OCI-LY3 (cell line): Measurements from ENCODE around the gene KISS1.

Source experiments
- H2AFZ ChIP-seq: fragments of 200-600, 300-600 bp; shearing (Covaris generic); 2 replicates; pipeline ENCODE4 v1.6.0; 2014; ENCODE audit warnings: antibody characterized with exemption, low read depth, low read length
- H3K27ac ChIP-seq: fragments of 200-600, 300-600 bp; sonication (generic); 2 replicates; pipeline ENCODE4 v1.5.1; 2014; ENCODE audit warnings: mild to moderate bottlenecking, low read length, moderate library complexity, mixed read lengths
- H3K27me3 ChIP-seq: fragments of 200-600, 300-600 bp; sonication (generic); 2 replicates; pipeline ENCODE4 v1.6.1; 2014; ENCODE audit warnings: low read depth, low read length, mixed read lengths
- H3K36me3 ChIP-seq: fragments of 200-600, 300-600 bp; sonication (generic); replicated peaks from 2 replicates; pipeline ENCODE3; 2014; ENCODE audit warnings: low read depth, low read length, mixed read lengths
- H3K4me1 ChIP-seq: fragments of 300-600, 200-600 bp; sonication (generic); 2 replicates; pipeline ENCODE4 v1.6.1; 2014; ENCODE audit warnings: low read length, mixed read lengths
- H3K4me2 ChIP-seq: fragments of 200-600, 300-600 bp; sonication (generic); 2 replicates; pipeline ENCODE4 v1.6.1; 2014; ENCODE audit warnings: low read length, mixed read lengths
- H3K4me3 ChIP-seq: fragments of 300-600, 200-600 bp; sonication (generic); 2 replicates; pipeline ENCODE4 v1.5.1; 2014; ENCODE audit warnings: antibody characterized with exemption, mild to moderate bottlenecking, low read length, moderate library complexity
- H3K79me2 ChIP-seq: fragments of 300-600, 200-600 bp; shearing (Covaris generic); 2 replicates; pipeline ENCODE4 v1.6.1; 2014; ENCODE audit warnings: mild to moderate bottlenecking, low read length, mixed read lengths
- H3K9ac ChIP-seq: fragments of 300-600, 200-600 bp; shearing (Covaris generic); 2 replicates; pipeline ENCODE4 v1.6.0; 2014; ENCODE audit warnings: mild to moderate bottlenecking, low read length, moderate library complexity
- H3K9me3 ChIP-seq: fragments of 200-600, 300-600 bp; shearing (Covaris generic); 2 replicates; pipeline ENCODE4 v1.6.1; 2014; ENCODE audit warnings: low read length, mixed read lengths; ENCODE audit not compliant: insufficient read depth
- H4K20me1 ChIP-seq: fragments of 200-600, 300-600 bp; sonication (generic); 2 replicates; pipeline ENCODE4 v1.6.1; 2016; ENCODE audit warnings: low read length, mixed read lengths; ENCODE audit not compliant: insufficient read depth
- EZH2phosphoT487 ChIP-seq: fragments of 200-600 bp; shearing (Covaris generic); IDR thresholded peaks from 2 replicates; pipeline ENCODE4 v1.6.1; 2018; ENCODE audit warnings: antibody characterized with exemption, mixed run types, low read depth
- TF ChIP-seq, protein P1 (sequence below): fragments of 200-600, 300-600 bp; sonication (generic); IDR thresholded peaks from 2 replicates; pipeline ENCODE4 v1.5.1; 2014; ENCODE audit warnings: antibody characterized with exemption, low read length, low read depth

The KISS1 gene

GRCh38 chr1:204217648-204218000, 21.3 kb upstream of the KISS1 start:
- Histone ChIP-seq H3K4me3 (no peak overlapping the region), H3K27ac (no peak overlapping the region), H3K79me2 (no peaks in the 10 kb centered on the region), H3K4me1 (no peaks in the 10 kb centered on the region), H3K36me3 (no peaks in the 10 kb centered on the region), H3K4me2 (no peak overlapping the region), H2AFZ (no peak overlapping the region), H3K9me3 (no peaks in the 10 kb centered on the region), H4K20me1 (no peaks in the 10 kb centered on the region), H3K27me3 (peaks cover 30% of the 10 kb centered on the region), H3K9ac (no peak overlapping the region)
- TF ChIP-seq EZH2phosphoT487 = no peak
- TF ChIP-seq, protein P1, sequence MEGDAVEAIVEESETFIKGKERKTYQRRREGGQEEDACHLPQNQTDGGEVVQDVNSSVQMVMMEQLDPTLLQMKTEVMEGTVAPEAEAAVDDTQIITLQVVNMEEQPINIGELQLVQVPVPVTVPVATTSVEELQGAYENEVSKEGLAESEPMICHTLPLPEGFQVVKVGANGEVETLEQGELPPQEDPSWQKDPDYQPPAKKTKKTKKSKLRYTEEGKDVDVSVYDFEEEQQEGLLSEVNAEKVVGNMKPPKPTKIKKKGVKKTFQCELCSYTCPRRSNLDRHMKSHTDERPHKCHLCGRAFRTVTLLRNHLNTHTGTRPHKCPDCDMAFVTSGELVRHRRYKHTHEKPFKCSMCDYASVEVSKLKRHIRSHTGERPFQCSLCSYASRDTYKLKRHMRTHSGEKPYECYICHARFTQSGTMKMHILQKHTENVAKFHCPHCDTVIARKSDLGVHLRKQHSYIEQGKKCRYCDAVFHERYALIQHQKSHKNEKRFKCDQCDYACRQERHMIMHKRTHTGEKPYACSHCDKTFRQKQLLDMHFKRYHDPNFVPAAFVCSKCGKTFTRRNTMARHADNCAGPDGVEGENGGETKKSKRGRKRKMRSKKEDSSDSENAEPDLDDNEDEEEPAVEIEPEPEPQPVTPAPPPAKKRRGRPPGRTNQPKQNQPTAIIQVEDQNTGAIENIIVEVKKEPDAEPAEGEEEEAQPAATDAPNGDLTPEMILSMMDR = no peak

DNA sequence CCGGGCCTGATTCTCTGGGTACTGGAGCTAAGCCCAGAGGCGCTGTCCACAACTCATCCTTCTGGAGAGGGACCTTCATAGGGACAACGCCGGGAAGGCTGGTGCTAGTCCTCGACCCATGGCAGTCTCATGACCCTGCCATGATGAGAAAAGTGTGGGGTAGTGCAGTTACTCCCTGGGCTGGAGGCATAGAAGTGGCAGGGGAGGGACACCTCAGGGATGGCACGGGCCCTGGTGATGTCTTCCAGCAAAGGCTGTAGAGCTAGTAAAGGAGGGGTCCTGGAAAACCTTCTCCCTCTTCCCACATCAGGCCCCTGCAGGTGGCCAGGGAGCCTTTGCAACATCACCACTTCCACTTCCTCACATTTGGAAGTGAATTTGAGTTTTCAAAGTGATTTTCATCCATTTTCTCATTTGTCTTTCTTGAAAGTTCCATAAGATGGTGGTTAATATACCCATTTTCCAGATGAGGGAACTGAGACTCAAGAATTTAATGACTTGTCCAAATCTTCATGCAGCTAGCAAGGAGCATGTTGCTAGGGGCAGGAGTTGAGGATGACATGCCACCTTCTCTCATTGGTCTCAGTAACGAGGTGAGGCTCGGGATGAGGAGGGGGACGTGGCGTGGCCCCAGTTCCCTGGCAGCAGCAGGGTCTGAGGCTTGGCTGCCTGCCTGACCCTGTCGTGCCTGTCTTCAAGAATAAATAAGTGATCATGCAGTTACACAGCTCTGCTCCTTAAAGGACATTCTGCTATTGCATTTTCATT, 20.8 kb upstream of the KISS1 start:
- Histone ChIP-seq H3K9ac (no peak overlapping the region), H2AFZ (no peak overlapping the region), H3K36me3 (no peaks in the 10 kb centered on the region), H3K27ac (no peak overlapping the region), H4K20me1 (no peaks in the 10 kb centered on the region), H3K4me3 (no peak overlapping the region), H3K4me1 (no peaks in the 10 kb centered on the region), H3K9me3 (no peaks in the 10 kb centered on the region), H3K79me2 (no peaks in the 10 kb centered on the region), H3K27me3 (peaks cover 31% of the 10 kb centered on the region), H3K4me2 (no peak overlapping the region)
- TF ChIP-seq, protein P1 = no peak
- TF ChIP-seq EZH2phosphoT487 = no peak

DNA sequence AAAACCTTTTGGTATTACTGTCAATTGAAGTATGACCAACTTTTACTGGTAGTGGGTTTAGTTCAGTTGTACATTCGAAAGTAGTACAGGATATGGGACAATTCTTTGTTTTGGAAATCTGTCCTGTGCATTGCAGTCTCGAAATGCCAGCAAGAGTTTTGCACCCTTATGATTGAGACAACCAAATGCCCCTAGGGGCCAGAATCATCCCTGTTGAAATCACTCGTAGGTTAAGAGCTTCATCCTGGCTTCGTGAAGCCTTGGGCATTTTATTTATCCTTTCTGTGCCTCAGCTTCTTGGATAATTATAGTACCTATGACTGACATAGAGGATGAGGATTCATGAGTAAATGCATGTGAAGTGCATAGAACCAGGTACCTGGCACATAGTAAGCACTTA, 19.9 kb upstream of the KISS1 start:
- H3K4me3 ChIP-seq = no peak overlapping the region
- TF ChIP-seq, protein P1 = no peak
- no peak for TF ChIP-seq EZH2phosphoT487
- H3K27ac ChIP-seq = no peak overlapping the region
- H3K36me3 ChIP-seq = no peaks in the 10 kb centered on the region
- no peak overlapping the region for H2AFZ ChIP-seq
- no peaks in the 10 kb centered on the region for H4K20me1 ChIP-seq
- H3K9me3 ChIP-seq = no peaks in the 10 kb centered on the region
- H3K4me1 ChIP-seq = no peaks in the 10 kb centered on the region
- H3K27me3 ChIP-seq = peaks cover 31% of the 10 kb centered on the region
- H3K9ac ChIP-seq = no peak overlapping the region
- no peak overlapping the region for H3K4me2 ChIP-seq
- no peaks in the 10 kb centered on the region for H3K79me2 ChIP-seq

- Histone ChIP-seq H2AFZ (no peak within 1 kb of the TSS), H3K4me2 (no peak within 1 kb of the TSS), H3K9me3 (no peaks in the 10 kb centered on the region), H3K4me1 (no peaks in the 10 kb centered on the region), H3K9ac (no peak within 1 kb of the TSS), H3K79me2 (no peaks in the 10 kb centered on the region), H3K27me3 (peaks cover 34% of the 10 kb centered on the region), H4K20me1 (no peaks in the 10 kb centered on the region), H3K27ac (no peak within 1 kb of the TSS), H3K36me3 (no peaks in the 10 kb centered on the region), H3K4me3 (no peak within 1 kb of the TSS)
- TF ChIP-seq, protein P1 = no peak
- no peak for TF ChIP-seq EZH2phosphoT487
Observed at GRCh38 chr1:204213668-204214662, 17.7 kb upstream of the KISS1 start, which contains the start of gene GOLT1A. TSS of gene GOLT1A (minus strand) at chr1:204213988. CDS start at chr1:204213906, 82 bp downstream.
